GM12878 (cell line): ENCODE data around the gene DMRT1.

Experiments
- CHD2 ChIP-seq: IDR thresholded peaks from 2 replicates; pipeline ENCODE4 v1.6.1; 2011; ENCODE audit warnings: low read depth, low read length, improper control_type of control experiment, borderline replicate concordance
- RBBP5 ChIP-seq: fragments of 200-600 bp; sonication (generic); conservative IDR thresholded peaks from 2 replicates; pipeline ENCODE4 v1.6.1; 2016
- SIX5 ChIP-seq: IDR thresholded peaks from 2 replicates; pipeline ENCODE4 v1.6.1; 2011; ENCODE audit warnings: mild to moderate bottlenecking, low read depth, low read length, moderate library complexity; ENCODE audit not compliant: severe bottlenecking
- SRF ChIP-seq, 2 experiments: IDR thresholded peaks; 2 replicates each; pipeline ENCODE4 v1.6.1; 2011; ENCODE audit warnings: low read depth in 2 of 2, low read length in 2 of 2, mild to moderate bottlenecking in 1 of 2, moderate library complexity in 1 of 2
- TARDBP ChIP-seq: IDR thresholded peaks from 2 replicates; pipeline ENCODE4 v1.6.1; 2016; ENCODE audit warnings: borderline replicate concordance
- TF ChIP-seq, protein P1 (sequence below), 3 experiments: IDR thresholded peaks in 2 of 3; conservative IDR thresholded peaks in 1 of 3; 2 replicates each; pipeline ENCODE4 v1.5.1; 2011; ENCODE audit warnings: low read depth in 3 of 3, low read length in 3 of 3, mild to moderate bottlenecking in 3 of 3, control low read depth in 2 of 3, moderate library complexity in 2 of 3, inconsistent platforms in 1 of 3, mixed read lengths in 1 of 3; ENCODE audit not compliant: control insufficient read depth in 2 of 3, insufficient read depth in 1 of 3; ENCODE audit errors: extremely low read depth in 1 of 3
- TF ChIP-seq, protein P2 (sequence below): IDR thresholded peaks from 2 replicates; pipeline ENCODE4 v1.6.1; 2011; ENCODE audit warnings: low read depth, low read length, improper control_type of control experiment, borderline replicate concordance

DNA sequence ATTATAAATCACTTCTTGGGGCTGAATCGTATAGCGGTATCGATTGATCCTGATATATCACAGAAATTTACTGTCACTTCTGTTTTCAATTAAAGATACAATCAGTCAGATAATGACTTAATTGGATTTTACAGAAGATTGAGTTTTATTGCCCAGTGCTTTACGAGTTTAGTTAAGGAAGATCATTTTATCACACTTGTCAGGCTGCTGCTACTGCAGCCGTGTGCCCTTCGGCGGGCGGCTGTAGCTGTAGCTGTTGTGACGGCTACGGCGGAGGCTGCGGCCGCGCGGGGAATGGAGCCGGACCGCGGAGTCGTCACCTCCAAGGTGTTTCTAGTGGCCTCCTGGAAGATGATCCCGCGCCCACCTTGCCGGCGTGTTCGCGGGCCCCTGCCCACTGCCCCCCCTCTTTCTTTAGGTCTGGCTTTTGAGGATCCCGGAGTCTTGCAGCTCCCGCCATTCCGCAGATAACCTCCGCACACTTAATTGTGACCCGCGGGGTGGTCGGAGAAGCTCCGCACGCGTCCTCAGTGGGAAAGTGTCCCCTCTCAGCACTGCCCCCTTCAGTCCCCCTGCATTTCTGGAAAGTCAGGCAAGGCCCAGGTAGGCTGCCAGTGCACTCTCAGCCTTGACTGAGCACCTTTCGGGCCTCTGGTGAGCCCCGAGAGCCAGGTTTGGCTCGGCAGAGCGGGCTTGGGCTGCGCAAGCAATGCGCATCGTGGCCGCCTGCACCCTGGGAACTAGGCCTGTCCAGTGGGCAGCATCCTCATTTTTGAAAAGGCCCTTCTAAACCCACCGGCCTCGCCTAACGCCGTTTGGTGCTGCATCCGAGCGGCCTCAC, 128.0 kb downstream of the DMRT1 start:
- TF ChIP-seq, protein P1, sequence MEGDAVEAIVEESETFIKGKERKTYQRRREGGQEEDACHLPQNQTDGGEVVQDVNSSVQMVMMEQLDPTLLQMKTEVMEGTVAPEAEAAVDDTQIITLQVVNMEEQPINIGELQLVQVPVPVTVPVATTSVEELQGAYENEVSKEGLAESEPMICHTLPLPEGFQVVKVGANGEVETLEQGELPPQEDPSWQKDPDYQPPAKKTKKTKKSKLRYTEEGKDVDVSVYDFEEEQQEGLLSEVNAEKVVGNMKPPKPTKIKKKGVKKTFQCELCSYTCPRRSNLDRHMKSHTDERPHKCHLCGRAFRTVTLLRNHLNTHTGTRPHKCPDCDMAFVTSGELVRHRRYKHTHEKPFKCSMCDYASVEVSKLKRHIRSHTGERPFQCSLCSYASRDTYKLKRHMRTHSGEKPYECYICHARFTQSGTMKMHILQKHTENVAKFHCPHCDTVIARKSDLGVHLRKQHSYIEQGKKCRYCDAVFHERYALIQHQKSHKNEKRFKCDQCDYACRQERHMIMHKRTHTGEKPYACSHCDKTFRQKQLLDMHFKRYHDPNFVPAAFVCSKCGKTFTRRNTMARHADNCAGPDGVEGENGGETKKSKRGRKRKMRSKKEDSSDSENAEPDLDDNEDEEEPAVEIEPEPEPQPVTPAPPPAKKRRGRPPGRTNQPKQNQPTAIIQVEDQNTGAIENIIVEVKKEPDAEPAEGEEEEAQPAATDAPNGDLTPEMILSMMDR (IDR thresholded peaks at IDR 0.05 in 2 of 3, conservative IDR thresholded peaks at IDR 0.05 in 1 of 3; ENCODE audit: control insufficient read depth in 2 of 3, extremely low read depth in 1 of 3, insufficient read depth in 1 of 3, low read depth in 3 of 3, low read length in 3 of 3) = no peak
- TF ChIP-seq CHD2 = no peak
- TF ChIP-seq SRF (IDR thresholded peaks at IDR 0.05; ENCODE audit: low read depth in 2 of 2, low read length in 2 of 2) = no peak
- TF ChIP-seq TARDBP = no peak
- TF ChIP-seq, protein P2, sequence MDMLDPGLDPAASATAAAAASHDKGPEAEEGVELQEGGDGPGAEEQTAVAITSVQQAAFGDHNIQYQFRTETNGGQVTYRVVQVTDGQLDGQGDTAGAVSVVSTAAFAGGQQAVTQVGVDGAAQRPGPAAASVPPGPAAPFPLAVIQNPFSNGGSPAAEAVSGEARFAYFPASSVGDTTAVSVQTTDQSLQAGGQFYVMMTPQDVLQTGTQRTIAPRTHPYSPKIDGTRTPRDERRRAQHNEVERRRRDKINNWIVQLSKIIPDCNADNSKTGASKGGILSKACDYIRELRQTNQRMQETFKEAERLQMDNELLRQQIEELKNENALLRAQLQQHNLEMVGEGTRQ = no peak
- no peak for TF ChIP-seq SIX5
- no peak for TF ChIP-seq RBBP5
